ENCODE data around the gene GALNTL6.

DNA sequence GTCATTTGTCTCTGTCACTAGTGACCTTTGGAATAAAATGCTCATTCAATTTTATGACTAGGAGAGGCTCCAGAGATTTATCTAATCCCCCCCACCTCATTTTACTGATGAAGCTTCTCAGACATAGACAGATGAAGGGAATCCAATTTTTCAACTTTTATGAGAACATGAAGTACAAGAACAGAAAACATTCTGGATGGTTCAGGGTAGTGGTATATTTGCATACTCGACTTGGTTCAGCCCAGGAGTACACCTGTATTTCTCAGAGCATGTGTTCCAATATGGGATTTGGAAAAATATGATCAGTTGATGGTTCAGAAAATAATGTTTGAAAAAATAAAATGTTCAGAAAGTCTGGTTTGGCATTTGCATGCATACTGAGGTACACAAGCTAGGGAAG lies 1224.0 kb downstream of the GALNTL6 start:
- TF ChIP-seq, protein P1, sequence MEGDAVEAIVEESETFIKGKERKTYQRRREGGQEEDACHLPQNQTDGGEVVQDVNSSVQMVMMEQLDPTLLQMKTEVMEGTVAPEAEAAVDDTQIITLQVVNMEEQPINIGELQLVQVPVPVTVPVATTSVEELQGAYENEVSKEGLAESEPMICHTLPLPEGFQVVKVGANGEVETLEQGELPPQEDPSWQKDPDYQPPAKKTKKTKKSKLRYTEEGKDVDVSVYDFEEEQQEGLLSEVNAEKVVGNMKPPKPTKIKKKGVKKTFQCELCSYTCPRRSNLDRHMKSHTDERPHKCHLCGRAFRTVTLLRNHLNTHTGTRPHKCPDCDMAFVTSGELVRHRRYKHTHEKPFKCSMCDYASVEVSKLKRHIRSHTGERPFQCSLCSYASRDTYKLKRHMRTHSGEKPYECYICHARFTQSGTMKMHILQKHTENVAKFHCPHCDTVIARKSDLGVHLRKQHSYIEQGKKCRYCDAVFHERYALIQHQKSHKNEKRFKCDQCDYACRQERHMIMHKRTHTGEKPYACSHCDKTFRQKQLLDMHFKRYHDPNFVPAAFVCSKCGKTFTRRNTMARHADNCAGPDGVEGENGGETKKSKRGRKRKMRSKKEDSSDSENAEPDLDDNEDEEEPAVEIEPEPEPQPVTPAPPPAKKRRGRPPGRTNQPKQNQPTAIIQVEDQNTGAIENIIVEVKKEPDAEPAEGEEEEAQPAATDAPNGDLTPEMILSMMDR (IDR thresholded peaks at IDR 0.05): no peak
- TF ChIP-seq EP300 (IDR thresholded peaks at IDR 0.05): no peak
- TF ChIP-seq POLR2AphosphoS5 (IDR thresholded peaks at IDR 0.05): no peak
- no peak for TF ChIP-seq POLR2A (IDR thresholded peaks at IDR 0.05)

All from suprapubic skin (tissue), 4 donors.